ENCODE measurements around the gene COX4I1. TPM values are rescaled to one million over a fixed set of nuclear protein-coding genes. Genes with fewer than 3 reads are reported as not detected.

Gene COX4I1
- polyA plus RNA-seq, 3 donors = 985 to 1,312 (median 1,132) TPM

- DNase-seq = peak in 2 of 3 donors; percentile 63 to 76
- TF ChIP-seq CTCF (IDR thresholded peaks at IDR 0.05) = no peak
- Histone ChIP-seq H2AFZ (ENCODE audit: insufficient read depth, low read depth, low read length, poor library complexity, severe bottlenecking) (peak overlapping the region; percentile 24), H3K36me3 (replicated peaks in 1 of 2; ENCODE audit: control insufficient read depth in 1 of 2, insufficient read depth in 2 of 2, low read length in 2 of 2) (no peaks in the 10 kb centered on the region), H3K4me2 (replicated peaks; ENCODE audit: extremely low read depth, low read length, poor library complexity, severe bottlenecking) (peak overlapping the region; percentile 69), H3K9ac (ENCODE audit: insufficient read depth, low read length, poor library complexity, severe bottlenecking) (peak overlapping the region; percentile 37), H3K4me3 (replicated peaks in 1 of 3; ENCODE audit: low read depth in 2 of 3, low read length in 3 of 3) (peak overlapping the region in 2 of 3 experiments; percentile 10 to 58), H3K27ac (ENCODE audit: low read depth in 1 of 2, low read length in 2 of 2) (peak overlapping the region; percentile 79 to 89), H3K79me2 (ENCODE audit: insufficient read depth, low read length) (peaks cover 18% of the 10 kb centered on the region), H3K4me1 (ENCODE audit: control insufficient read depth in 1 of 2, insufficient read depth in 2 of 2, low read length in 2 of 2) (peaks cover 94 to 96% of the 10 kb centered on the region in 2 donors), H3K27me3 (ENCODE audit: control insufficient read depth in 2 of 2, insufficient read depth in 2 of 2, low read length in 2 of 2) (no peaks in the 10 kb centered on the region), H3K9me3 (replicated peaks in 1 of 2; ENCODE audit: control insufficient read depth in 1 of 2, insufficient read depth in 1 of 2, low read length in 2 of 2) (no peaks in the 10 kb centered on the region), H4K20me1 (ENCODE audit: insufficient read depth, low read length) (no peaks in the 10 kb centered on the region)
- H3K27ac Mint-ChIP-seq = peak overlapping the region; percentile 82 to 93 (median 89)
- peak overlapping the region; percentile 58 to 63 for H3K4me3 Mint-ChIP-seq
- WGBS (ENCODE audit: insufficient coverage) = 40% methylated on average over 12 of the region's 16 CpGs
- peaks cover 89% of the 10 kb centered on the region for H3K4me1 Mint-ChIP-seq
- peaks cover 1 to 3% (median 3%) of the 10 kb centered on the region in 3 donors for H3K27me3 Mint-ChIP-seq (ENCODE audit: low read depth in 3 of 3)
- intact Hi-C loops (cut with micrococcal nuclease) = loop anchor here (5.0 kb wide), 2 partner anchors 43 to 48 kb away; partner anchors contain the start of gene IRF8 (in 1 of the 2)
- peaks cover 0 to 5% of the 10 kb centered on the region in 2 donors for H3K36me3 Mint-ChIP-seq
- peaks cover 0 to 4% (median 2%) of the 10 kb centered on the region in 7 donors for H3K9me3 Mint-ChIP-seq
Observed at GRCh38 chr16:85853547-85854545, 54.4 kb downstream of the COX4I1 start.

GRCh38 chr16:85854935-85855334, 55.4 kb downstream of the COX4I1 start:
- Mint-ChIP-seq H3K27ac (peak overlapping the region; percentile 82 to 93 (median 89)), H3K9me3 (peaks cover 0 to 4% (median 0%) of the 10 kb centered on the region in 7 donors), H3K4me1 (peaks cover 94% of the 10 kb centered on the region), H3K27me3 (ENCODE audit: low read depth in 3 of 3) (peaks cover 0 to 3% (median 1%) of the 10 kb centered on the region in 3 donors), H3K4me3 (no peak overlapping the region), H3K36me3 (peaks cover 0 to 5% of the 10 kb centered on the region in 2 donors)
- no peaks in the 10 kb centered on the region for H3K27me3 ChIP-seq (ENCODE audit: control insufficient read depth in 2 of 2, insufficient read depth in 2 of 2, low read length in 2 of 2)
- H3K9ac ChIP-seq (ENCODE audit: insufficient read depth, low read length, poor library complexity, severe bottlenecking) = no peak overlapping the region
- peak overlapping the region; percentile 79 to 89 for H3K27ac ChIP-seq (ENCODE audit: low read depth in 1 of 2, low read length in 2 of 2)
- H3K4me1 ChIP-seq (ENCODE audit: control insufficient read depth in 1 of 2, insufficient read depth in 2 of 2, low read length in 2 of 2) = peaks cover 99% of the 10 kb centered on the region in 2 donors
- no peaks in the 10 kb centered on the region for H3K36me3 ChIP-seq (replicated peaks in 1 of 2; ENCODE audit: control insufficient read depth in 1 of 2, insufficient read depth in 2 of 2, low read length in 2 of 2)
- H3K4me2 ChIP-seq (replicated peaks; ENCODE audit: extremely low read depth, low read length, poor library complexity, severe bottlenecking) = peak overlapping the region; percentile 69
- DNase-seq = no peak
- H3K9me3 ChIP-seq (replicated peaks in 1 of 2; ENCODE audit: control insufficient read depth in 1 of 2, insufficient read depth in 1 of 2, low read length in 2 of 2) = no peaks in the 10 kb centered on the region
- peak overlapping the region in 1 of 3 experiments; percentile 58 for H3K4me3 ChIP-seq (replicated peaks in 1 of 3; ENCODE audit: low read depth in 2 of 3, low read length in 3 of 3)
- no peaks in the 10 kb centered on the region for H4K20me1 ChIP-seq (ENCODE audit: insufficient read depth, low read length)
- WGBS (ENCODE audit: insufficient coverage) = no CpG with 5 or more reads among the region's 1 CpG
- peaks cover 18% of the 10 kb centered on the region for H3K79me2 ChIP-seq (ENCODE audit: insufficient read depth, low read length)
- intact Hi-C loops (cut with micrococcal nuclease) = loop anchor here (5.0 kb wide), 2 partner anchors 42 to 47 kb away; partner anchors contain the start of gene IRF8 (in 1 of the 2)
- no peak overlapping the region for H2AFZ ChIP-seq (ENCODE audit: insufficient read depth, low read depth, low read length, poor library complexity, severe bottlenecking)
- TF ChIP-seq CTCF (IDR thresholded peaks at IDR 0.05) = no peak

Data from CD14-positive monocyte (primary cell).